Left lobe of liver (tissue), 2 donors: Measurements from ENCODE around the gene ENTPD8. TPM values are rescaled to one million over a fixed set of nuclear protein-coding genes. Genes with fewer than 3 reads are reported as not detected.
A peak's percentile ranks its signal among the peaks of the same experiment; 100 is the strongest.
"Not testable (repeated sequence)": the region's sequence is repeated elsewhere in the genome, so short reads cannot be mapped to it uniquely, and the experiment has no call there.

Experiments
- ATAC-seq: fragments of 200-7000 bp; cut with Tn5 transposase; one replicate; pipeline ENCODE4 v1.9.1; 2020; ENCODE audit warnings: mild to moderate bottlenecking, moderate library complexity
- DNase-seq: peaks from one replicate; pipeline ENCODE4 v3.0.0-alpha.2; 2020; ENCODE audit warnings: low spot score
- total RNA-seq: library from RNA; stranded (reverse); gene quantifications from one replicate; pipeline ENCODE4 v1.2.1, GENCODE V29; 2021
- donor health status: DM: no; HTN: no; CAD: no; lungs with moderate emphysema.
- donor health status: DM: no; HTN: yes; CAD: no.

ENTPD8 gene
- total RNA-seq, 1 donor from 2014 or later, result 9.0 TPM

DNA sequence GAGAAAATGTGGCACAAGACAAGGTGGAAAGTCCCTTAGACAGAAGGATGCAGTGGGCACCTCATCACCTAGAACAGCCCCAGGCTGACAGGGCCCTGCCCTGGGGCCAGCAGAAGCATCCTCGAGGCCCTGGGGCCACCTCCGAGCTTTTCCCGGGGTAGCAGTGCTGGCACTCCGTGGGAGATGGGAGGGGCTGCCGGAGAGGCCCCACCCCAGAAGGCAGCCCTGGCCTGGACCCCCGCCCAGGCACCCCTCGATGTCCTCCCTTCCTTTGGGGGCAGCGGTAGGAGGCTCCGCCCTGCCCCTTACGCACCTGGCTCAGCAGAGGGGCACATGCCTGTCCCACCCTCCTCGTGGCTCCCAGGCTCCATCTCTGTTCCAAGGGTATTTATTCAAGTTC is 35.7 kb upstream of the ENTPD8 start:
- DNase-seq, result no peak
- ATAC-seq, result no peak

DNA sequence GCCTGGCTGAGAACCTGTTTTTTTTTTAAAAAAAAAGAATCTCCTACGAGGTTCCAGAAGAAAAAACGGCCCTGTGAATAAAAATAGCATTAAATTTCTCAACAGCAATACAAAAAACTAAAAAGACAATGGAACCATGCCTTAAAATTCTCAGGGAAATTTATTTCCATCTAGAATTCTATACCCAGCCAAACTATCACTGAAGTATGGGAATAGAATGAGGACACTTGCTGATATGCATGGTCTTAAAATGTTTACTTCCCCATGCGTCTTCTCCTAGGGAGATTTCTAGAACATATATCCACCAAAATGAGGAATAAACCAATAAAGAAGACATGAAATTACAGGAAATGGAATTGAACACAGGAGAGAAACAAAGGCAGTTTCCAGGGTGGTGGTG is 34.5 kb upstream of the ENTPD8 start:
- no peak for DNase-seq
- no peak for ATAC-seq

DNA sequence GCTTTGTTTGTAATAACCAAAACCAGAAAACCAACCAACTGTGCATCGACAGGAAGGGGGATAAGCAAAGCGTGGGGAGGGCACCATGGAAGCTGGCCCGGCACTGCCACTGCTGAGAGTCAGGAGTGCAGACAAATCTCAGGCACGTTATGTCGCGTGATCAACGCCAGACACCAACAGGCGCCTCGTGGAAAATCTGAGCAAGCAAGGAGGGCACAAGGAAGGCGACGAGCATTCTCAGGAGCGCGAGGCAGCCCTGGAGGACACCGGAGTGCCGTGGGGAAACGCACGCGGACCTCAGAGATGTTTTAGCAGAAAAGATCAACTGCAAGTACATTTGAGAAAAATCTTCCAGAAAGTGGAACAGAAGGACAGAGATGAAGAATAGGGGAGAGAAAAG is 33.1 kb upstream of the ENTPD8 start:
- ATAC-seq (no peak), DNase-seq (no peak)

DNA sequence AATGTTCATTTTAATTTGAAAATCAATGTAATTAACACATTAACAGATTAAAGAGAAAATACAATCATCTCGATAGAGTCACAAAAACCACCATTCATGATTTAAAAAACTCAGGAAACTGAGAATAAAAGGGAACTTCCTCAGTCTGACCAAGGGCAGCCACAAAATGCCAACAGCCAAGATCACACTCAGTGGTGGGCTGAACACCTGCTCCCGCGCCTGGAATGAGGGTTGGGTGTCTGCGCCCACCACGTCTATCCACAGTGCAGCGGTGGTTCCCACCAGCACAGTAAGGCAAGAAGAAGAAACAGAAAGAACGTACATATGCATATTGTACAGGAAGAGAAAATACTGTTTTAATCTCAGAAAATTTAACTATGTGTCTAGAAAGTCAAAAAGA is 29.6 kb upstream of the ENTPD8 start:
- no peak for ATAC-seq
- DNase-seq, result no peak

DNA sequence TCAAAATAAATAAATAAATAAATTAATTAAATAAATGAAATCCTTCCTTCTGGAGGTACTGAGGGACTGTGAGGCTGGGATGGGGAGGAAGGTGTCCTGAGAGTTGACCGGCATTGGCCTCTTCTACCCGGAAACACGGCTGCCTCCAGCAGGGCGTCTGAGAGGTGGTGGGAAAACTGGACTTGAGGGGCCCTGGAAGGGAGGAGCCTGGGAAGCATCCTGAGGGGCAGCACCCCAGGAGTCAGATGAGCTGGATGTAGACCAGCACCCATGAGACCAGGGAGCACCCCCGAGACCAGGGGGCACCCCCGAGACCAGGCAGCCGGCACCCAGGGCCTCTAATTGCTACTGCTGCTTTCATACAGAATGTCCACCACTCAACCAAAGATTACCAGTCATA is 26.7 kb upstream of the ENTPD8 start:
- no peak for ATAC-seq
- DNase-seq, result no peak

DNA sequence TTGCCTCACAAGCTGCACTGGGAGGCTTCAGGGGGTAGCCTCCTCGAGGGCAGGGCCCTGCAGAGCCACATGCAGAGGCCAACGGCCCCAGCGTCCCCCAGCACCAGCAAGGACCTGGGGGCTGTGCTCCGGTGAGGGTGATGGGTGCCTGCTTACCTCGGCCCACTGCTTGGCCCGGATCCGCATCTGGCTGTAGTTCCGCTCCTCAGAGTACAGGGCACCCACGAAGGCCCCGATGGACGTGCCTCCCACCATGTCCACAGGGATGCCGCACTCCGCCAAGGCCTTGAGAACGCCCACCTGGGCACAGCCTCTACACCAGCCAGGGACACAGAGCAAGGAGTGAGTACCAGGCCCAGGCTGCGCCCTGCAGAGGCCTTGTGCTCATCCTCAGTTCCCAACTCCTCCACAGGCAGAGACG is 26.0 kb upstream of the ENTPD8 start:
- DNase-seq (no peak), ATAC-seq (no peak)

DNA sequence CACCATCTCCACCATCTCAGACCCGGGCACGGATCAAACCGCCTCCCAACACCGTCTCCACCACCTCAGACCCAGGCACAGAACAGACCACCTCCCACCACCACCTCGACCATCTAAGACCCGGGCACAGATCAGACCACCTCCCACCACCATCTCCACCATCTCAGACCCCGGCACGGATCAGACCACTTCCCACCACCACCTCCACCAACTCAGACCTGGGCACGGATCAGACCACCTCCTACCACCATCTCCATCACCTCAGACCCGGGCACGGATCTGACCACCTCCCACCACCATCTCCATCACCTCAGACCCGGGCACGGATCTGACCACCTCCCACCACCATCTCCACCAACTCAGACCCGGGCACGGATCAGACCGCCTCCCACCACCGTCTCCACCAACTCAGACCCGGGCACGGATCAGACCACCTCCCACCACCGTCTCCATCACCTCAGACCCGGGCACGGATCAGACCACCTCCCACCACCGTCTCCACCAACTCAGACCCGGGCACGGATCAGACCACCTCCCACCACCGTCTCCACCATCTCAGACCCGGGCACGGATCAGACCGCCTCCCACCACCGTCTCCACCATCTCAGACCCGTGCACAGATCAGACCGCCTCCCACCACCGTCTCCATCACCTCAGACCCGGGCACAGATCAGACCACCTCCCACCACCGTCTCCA is 25.4 kb upstream of the ENTPD8 start:
- not testable (repeated sequence) for ATAC-seq, DNase-seq

DNA sequence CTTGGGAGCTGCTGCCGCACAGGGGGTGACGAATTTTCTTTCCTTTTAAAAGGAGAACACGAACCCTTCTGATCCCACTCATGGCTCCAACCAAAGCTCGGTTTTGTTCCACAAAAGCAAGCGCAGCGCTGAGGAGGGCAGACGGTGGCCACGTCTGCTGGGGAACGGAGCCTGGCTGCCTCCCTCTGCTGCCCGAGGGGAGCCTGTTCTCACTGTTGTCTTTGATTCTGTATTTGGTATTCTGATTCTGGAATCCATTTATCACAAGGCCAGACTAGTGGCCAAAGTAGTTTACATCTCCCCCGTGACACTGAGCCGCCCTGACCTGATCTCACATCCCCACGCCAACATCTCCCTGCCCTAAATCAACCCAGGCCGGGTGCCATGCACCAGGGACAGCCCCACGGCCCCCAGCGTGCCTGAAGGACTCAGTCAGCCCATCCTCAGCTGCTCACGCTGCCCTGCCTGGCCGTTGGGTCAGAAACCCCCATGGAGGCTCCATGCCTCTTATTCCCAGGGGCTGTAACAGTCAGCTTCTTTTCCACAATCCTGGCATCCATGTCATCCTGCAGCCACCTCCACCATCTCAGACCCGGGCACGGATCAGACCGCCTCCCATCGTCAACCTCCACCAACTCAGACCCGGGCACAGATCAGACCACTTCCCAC is 24.7 kb upstream of the ENTPD8 start:
- DNase-seq (no peak), ATAC-seq (no peak)

DNA sequence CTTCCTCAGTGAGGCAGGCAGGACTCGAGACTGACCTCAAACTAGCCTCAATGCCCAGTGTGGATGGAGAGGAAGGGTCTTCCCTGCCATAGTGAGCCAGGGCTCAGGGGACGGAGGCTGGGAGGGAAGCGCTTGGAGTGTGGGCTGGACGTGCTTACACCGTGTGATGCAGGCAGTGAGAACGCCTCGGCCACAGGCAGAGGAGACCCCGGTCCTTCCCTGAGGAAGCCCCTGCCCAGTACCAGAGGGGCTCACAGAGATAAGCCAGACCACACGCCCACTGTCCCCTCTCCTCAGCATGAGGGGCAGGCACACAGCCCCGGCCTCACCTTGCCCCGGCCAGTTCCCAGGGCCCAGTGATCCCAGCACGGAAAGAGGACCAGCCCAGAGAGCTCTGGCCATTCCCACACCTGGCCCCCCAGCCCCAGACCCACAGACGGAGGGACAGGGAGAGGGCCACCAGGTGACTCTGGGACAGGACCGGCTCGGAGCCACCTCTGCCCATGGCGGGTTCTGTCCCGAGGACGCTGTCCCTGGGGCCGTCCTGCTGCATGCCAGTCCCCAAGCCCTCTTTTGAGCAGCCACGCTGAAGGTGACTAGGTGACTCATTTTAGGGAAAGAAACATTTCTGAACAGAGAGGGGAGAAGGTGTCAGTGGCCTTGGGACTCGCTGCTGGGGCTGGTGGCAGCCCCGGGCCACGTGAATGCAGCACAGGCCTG is 24.0 kb upstream of the ENTPD8 start:
- ATAC-seq (no peak), DNase-seq (no peak)

DNA sequence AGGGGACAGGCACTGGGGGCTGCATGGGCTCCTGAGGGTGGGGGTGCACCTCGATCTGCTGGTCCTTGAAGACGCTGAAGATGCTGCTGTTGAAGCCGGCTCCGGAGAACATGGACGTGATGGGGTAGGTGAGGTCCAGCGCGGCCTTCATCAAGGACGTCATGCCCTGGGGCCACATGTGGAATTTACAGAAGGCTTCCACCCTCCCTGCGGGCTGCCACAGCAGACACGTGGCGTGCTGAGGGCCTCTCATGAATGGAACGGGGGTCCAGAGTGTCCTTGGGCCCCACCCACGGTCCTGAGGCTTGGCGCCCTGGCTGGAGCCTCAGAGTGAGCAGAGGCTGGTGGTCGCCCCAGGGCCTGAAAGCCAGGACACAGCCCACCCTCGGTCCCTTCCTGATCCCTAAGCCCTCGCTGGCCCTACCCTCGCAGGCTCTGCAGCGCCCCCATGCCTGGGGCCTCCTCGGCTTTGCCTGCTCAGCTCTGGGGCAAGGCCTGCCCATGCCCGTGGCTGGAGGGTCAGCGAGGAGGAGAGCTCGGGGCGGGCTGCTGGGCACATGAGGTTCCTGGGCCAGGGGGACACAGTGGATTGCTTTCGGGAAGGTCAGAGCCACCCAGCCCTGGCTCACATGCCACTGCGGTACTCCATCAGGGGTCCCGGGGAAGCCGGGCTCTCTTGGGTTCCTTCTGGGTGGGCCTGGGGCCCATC is 23.3 kb upstream of the ENTPD8 start:
- no peak for ATAC-seq
- no peak for DNase-seq

DNA sequence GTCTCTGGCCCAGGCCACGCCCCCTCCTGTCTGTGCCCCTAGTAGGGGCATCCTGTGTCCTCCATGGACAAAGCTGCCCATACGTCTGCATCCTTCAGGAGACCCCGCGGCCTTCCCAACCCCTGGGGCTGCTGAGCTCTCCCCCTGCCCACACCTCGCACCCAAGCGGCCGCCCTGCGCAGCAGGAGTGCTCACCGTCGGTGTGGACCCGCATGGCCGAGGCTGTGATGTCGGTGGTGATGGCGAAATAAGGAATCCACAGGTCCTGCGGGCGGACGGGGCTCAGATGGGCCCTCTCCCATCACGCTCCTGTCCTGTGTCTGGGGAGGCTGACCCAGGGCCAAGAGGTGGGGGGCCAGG is 22.8 kb upstream of the ENTPD8 start:
- no peak for ATAC-seq
- DNase-seq, result no peak

DNA sequence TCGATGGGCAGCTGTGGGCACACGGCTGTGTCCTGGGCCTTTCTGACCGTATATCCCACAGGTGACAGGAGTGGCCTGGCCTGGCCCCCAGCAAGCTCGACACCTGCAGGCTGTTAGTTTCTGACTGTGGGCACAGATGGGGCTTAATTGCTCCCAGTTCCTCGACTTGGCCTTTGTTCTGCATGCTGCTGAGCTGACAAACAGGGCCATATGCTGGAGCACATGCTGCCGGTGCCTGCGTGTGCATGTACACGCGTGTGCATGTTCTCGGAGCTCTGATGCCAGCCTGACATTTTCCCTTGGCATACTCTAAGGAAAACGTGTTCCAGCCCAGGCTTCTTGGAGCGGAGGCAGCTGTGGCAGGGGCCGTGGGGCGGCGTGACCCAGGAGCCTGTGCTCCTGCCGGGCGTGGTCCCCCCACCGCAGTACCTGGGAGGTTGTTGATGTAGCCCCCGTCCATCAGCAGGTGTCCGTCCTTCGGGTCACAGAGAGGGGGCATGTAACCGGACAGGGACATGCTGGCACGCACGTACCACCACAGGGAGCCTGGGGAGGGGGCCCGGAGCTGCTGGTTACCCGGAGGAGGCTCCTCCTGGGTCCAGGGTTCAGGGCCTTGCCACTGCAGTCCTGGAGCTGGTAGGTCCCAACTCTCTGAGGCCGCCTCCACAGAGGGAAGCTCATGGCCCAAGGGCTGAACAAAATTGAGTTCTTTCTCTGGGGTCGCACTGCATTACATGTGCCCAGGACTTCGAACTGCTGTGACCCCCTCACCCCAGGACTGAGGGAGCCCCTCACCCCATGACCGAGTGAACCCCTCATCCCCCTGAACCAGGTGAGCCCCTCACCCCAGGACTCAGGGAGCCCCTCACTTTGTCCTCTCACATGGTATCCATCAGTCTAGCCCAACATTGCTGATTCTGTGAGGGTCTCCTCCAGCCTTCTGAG is 22.1 kb upstream of the ENTPD8 start:
- ATAC-seq (no peak), DNase-seq (no peak)

DNA sequence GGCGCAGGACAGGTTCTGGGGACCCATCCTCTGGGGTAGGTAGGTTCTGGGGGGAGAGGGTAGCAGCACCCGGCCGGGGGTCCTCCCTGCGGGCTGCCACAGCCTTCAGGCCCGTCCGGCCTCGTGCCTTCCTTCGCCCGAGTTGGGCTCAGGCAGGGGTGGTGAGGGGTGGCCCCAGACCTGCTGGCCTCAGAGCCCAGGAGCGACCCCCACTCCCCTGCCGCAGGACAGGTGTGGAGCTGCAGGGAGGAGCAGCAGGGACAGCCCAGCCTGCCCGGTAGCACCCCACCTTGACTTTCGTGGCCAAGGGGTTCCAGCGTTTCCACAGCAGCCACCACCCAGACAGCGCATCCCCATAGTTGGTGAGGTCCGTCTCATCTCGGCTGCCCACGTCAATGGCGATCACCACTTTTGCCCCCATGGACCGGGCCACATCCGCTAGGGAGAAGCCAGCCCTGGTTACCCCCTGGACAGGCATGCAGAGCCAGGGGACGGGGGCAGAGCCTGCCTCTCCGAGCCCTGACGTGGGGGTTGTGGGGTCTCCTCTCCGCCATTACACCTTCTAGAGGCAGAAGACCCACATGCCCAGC is 21.3 kb upstream of the ENTPD8 start:
- ATAC-seq (no peak), DNase-seq (no peak)

DNA sequence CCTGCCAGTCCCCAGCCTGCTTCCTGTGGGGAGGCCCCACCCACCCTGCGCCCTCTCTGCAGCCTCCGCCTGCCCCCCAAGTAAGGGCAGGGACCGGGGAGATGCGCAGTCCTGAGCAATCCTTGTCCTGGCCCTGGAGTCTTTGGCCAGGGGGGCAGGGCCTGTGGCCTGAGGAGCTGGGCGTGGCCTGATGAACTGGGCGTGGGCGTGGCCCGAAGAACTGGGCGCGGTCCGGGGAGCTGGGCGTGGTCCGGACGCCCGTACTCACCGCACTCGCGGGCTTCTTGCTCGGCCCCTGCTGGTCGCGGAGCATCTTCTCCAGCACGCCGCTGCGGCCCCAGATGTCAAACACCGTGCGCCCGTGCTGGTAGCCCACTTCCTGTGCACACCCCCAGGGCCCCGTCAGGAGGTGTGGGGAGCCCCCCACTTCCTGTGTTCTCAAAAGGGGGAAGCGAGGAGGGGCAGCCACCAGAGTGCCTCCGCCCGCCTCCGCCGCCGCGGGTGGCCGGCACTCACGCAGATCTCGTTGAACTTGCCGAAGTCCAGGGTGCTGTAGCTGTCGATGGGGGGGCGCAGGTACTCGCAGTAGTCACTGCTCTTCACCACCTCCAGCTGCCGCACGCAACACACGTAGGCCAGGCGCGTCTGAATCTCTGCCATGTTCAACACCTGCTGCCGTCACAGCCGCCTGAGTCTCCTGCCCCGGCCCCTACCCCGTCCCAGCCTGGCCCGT is 20.7 kb upstream of the ENTPD8 start:
- DNase-seq (no peak), ATAC-seq (no peak)

DNA sequence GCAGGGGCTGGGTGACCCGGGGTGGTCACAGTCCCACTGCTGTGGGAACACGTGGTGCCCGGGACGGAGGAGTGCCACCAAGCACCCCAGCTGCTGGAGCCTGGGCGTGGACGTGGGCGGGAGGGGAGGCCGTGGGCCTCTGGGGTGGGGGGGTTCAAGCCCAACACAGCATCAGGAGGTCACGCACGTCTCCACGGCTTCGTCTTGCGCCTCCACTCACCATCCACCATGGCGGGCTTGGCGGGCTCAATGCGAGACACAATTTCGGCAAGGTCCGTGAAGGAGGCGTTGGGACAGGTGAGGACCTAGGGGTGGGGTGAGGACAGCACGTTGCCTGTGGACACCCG is 20.1 kb upstream of the ENTPD8 start:
- no peak for DNase-seq
- ATAC-seq, result no peak

DNA sequence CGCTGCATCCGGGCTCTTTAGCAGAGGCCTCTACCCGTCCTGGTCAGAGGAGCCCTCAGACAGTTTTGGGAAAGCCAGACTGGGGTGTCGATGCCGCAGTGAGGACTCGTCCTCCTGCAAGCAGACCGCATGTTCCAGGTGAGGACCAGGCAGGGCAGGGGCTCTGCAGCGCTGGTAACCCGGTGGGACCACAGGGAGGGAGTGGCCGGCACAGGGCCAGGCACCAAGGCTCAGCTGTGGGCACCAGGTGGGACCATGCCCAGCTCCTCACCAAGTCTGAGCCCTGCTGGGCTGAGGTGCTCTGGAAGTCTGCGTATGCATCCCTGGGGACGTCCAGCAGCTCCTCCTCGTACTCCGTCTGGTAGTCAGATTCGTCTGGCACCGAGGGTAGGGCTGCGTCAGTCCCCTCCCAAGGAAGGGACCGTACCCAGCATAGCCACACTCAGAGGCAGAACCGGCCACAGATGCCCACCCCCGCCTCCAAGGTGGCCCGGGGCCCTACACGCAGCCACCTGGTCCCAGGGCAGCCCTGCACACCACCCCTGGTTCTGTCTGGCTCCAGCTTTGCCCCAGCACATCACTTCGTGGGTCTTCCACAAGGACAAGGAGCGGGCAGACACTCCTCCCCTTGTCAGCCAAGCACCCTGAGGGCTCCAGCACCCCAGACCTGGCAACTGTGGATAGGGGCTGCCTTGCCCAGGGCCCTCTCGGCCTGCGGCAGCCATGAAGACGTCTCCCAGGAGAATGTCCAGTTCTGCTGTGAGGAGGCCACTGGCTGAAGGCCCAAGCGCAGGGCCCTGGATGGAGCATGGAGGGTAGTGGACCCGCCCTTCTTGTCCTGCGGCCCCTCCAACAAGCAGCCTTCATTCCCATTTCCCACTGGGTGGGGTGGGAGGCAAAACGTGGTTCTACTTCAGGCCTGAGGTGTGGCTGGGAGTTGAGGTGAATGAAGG is 19.5 kb upstream of the ENTPD8 start:
- ATAC-seq (no peak), DNase-seq (no peak)

DNA sequence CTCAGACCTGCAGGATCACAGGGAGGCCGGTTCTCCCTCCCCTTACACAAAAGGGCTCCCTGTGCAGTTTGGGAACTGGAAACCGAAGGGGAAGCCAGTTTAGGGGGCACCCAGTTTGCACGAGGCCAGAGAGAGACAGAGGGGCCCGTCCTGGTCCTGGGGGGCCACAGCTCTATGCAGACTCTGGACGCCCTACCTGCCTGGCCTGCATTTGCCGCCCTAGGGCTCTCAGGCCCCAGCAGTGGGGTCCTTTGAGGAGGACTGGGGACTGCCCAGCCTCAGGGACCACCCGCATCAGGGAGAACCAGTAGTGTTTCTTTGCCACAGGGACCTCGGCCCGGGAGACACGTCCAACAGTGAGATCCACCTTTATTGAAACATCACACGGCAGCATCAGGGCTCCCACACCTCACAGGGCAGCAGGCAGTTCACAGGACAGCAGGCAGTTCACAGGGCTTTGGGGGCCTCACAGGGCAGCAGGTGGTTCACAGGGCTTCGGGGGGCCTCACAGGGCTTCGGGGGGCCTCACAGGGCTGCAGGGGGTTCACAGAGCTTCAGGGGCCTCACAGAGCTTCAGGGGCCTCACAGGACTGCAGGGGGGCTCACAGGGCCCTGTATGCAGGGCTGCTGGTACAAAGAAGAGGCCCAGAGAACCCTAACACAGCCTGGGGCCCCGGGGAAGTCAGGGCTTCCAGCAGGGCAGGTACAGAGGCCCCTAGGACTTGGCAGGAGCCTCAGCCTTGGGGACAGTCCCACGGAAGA is 18.6 kb upstream of the ENTPD8 start:
- DNase-seq (no peak), ATAC-seq (peak; percentile 3)

DNA sequence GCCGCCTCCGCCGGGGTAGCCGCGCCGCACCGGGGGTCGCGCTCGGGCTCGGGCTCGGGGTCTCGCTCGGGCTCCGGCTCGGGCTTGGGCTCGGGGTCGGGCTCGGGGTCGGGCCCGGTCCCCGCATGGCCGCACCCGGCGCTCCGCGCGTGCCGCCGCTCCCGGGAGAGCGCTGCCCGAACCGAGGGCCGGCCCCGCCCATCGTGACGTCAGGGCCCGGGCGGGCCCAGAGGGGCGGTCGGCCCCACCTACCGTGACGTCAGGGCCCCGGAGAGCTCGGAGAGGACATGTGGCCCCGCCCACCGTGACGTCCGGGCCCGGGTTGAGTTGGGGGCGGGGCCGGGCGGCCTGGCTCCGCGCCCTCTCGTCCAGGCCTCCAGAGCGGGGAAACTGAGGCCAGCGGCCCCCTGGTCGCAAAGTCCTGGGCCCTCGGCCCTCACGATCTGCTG is 18.0 kb upstream of the ENTPD8 start, which contains the start of gene NSMF:
TSS of gene NSMF (minus strand) at position 183 of the 449 bp plus-strand sequence. CDS start 232 bp downstream, outside the sequence.
- ATAC-seq (peak; percentile 80), DNase-seq (peak; percentile 96)
